ACC112 (cell line): ENCODE data around the gene CHM.

Source experiments
- H2AFZ ChIP-seq: fragments of 200-600 bp; sonication (generic); one replicate; pipeline ENCODE4 v1.6.0; 2017; ENCODE audit warnings: antibody characterized with exemption, low read length; ENCODE audit not compliant: unreplicated experiment
- H3K27ac ChIP-seq: fragments of 200-600 bp; sonication (generic); 2 replicates; pipeline ENCODE4 v1.5.1; 2014; ENCODE audit warnings: low read depth, mild to moderate bottlenecking, antibody characterized with exemption, low read length, moderate library complexity
- H3K27me3 ChIP-seq: fragments of 200-600 bp; sonication (generic); 2 replicates; pipeline ENCODE4 v1.6.1; 2014; ENCODE audit warnings: mild to moderate bottlenecking, antibody characterized with exemption, low read length, moderate library complexity, mixed read lengths; ENCODE audit not compliant: insufficient read depth
- H3K36me3 ChIP-seq: fragments of 200-600 bp; sonication (generic); 2 replicates; pipeline ENCODE4 v1.6.1; 2016; ENCODE audit warnings: mild to moderate bottlenecking, antibody characterized with exemption, low read length, moderate library complexity, mixed read lengths; ENCODE audit not compliant: insufficient read depth
- H3K4me1 ChIP-seq: fragments of 200-600 bp; sonication (generic); one replicate; pipeline ENCODE4 v1.6.1; 2016; ENCODE audit warnings: low read length, mixed read lengths; ENCODE audit not compliant: insufficient read depth, unreplicated experiment, control insufficient read depth
- H3K4me3 ChIP-seq: fragments of 200-600 bp; sonication (generic); 2 replicates; pipeline ENCODE4 v1.5.1; 2014; ENCODE audit warnings: mild to moderate bottlenecking, low read depth, low read length
- H3K79me2 ChIP-seq: fragments of 200-600 bp; sonication (generic); one replicate; pipeline ENCODE4 v1.6.0; 2016; ENCODE audit warnings: low read length; ENCODE audit not compliant: control insufficient read depth, unreplicated experiment, insufficient read depth

Gene CHM

GRCh38 chrX:86047174-86047935, at the start of gene CHM:
CHM (minus strand) TSS chrX:86047558; CDS start chrX:86047532, 26 bp downstream.
- Histone ChIP-seq H3K27me3 (no peaks in the 10 kb centered on the region), H3K27ac (peak within 1 kb of the TSS; percentile 99), H2AFZ (peak within 1 kb of the TSS; percentile 93), H3K79me2 (peaks cover 47% of the 10 kb centered on the region), H3K4me3 (peak within 1 kb of the TSS; percentile 97), H3K36me3 (0 out of 2 replicates have a peak, but pooled peaks cover 2% of the 10 kb centered on the region), H3K4me1 (peaks cover 4% of the 10 kb centered on the region)

- Histone ChIP-seq H3K27me3 (no peaks in the 10 kb centered on the region), H3K27ac (no peak overlapping the region), H3K79me2 (no peaks in the 10 kb centered on the region), H3K4me1 (no peaks in the 10 kb centered on the region), H3K36me3 (no peaks in the 10 kb centered on the region), H2AFZ (no peak overlapping the region), H3K4me3 (no peak overlapping the region)
These were observed 31.3 kb upstream of the CHM start for GRCh38 chrX:86078650-86079049.

- H3K79me2 ChIP-seq: no peaks in the 10 kb centered on the region
- H3K4me3 ChIP-seq: no peak overlapping the region
- H3K4me1 ChIP-seq: no peaks in the 10 kb centered on the region
- H2AFZ ChIP-seq: no peak overlapping the region
- no peak overlapping the region for H3K27ac ChIP-seq
- H3K36me3 ChIP-seq: no peaks in the 10 kb centered on the region
- no peaks in the 10 kb centered on the region; the same call in 1 of the 2 replicates for H3K27me3 ChIP-seq
These were observed 19.6 kb upstream of the CHM start for GRCh38 chrX:86066998-86067397.

- no peak overlapping the region for H2AFZ ChIP-seq
- H3K4me1 ChIP-seq: no peaks in the 10 kb centered on the region
- H3K4me3 ChIP-seq: no peak overlapping the region
- no peaks in the 10 kb centered on the region for H3K36me3 ChIP-seq
- no peak overlapping the region for H3K27ac ChIP-seq
- H3K27me3 ChIP-seq: no peaks in the 10 kb centered on the region; the same call in 1 of the 2 replicates
- H3K79me2 ChIP-seq: no peaks in the 10 kb centered on the region
These were observed 14.0 kb upstream of the CHM start for GRCh38 chrX:86061407-86061806.

- Histone ChIP-seq H3K36me3 (no peaks in the 10 kb centered on the region), H3K27me3 (no peaks in the 10 kb centered on the region), H2AFZ (no peak overlapping the region), H3K4me3 (no peak overlapping the region), H3K27ac (no peak overlapping the region), H3K79me2 (peaks cover 4% of the 10 kb centered on the region), H3K4me1 (no peaks in the 10 kb centered on the region)
These were observed 4.4 kb upstream of the CHM start for GRCh38 chrX:86051741-86052140.

- Histone ChIP-seq H2AFZ (peak overlapping the region; percentile 93), H3K4me3 (peak overlapping the region; percentile 97), H3K79me2 (peaks cover 42% of the 10 kb centered on the region), H3K36me3 (0 out of 2 replicates have a peak, but pooled peaks cover 2% of the 10 kb centered on the region), H3K4me1 (peaks cover 4% of the 10 kb centered on the region), H3K27me3 (no peaks in the 10 kb centered on the region), H3K27ac (peak overlapping the region; percentile 99)
These were observed 550 bp upstream of the CHM start for GRCh38 chrX:86047936-86048280.

- Histone ChIP-seq H3K79me2 (peaks cover 71% of the 10 kb centered on the region), H3K4me1 (peaks cover 4% of the 10 kb centered on the region), H3K27me3 (no peaks in the 10 kb centered on the region), H3K4me3 (no peak overlapping the region), H3K27ac (no peak overlapping the region), H2AFZ (no peak overlapping the region), H3K36me3 (0 out of 2 replicates have a peak, but pooled peaks cover 2% of the 10 kb centered on the region)
These were observed 3.1 kb downstream of the CHM start for GRCh38 chrX:86044216-86044615.

GRCh38 chrX:86039625-86040568, 7.5 kb downstream of the CHM start:
- Histone ChIP-seq H3K27ac (no peak overlapping the region), H3K4me1 (peaks cover 16% of the 10 kb centered on the region), H3K36me3 (no peaks in the 10 kb centered on the region), H3K27me3 (no peaks in the 10 kb centered on the region), H3K4me3 (no peak overlapping the region), H2AFZ (no peak overlapping the region), H3K79me2 (peaks cover 75% of the 10 kb centered on the region)

GRCh38 chrX:86033385-86033784, 14.0 kb downstream of the CHM start:
- Histone ChIP-seq H3K27ac (no peak overlapping the region), H3K4me1 (peaks cover 21% of the 10 kb centered on the region), H3K4me3 (no peak overlapping the region), H2AFZ (no peak overlapping the region), H3K27me3 (no peaks in the 10 kb centered on the region), H3K36me3 (no peaks in the 10 kb centered on the region), H3K79me2 (peaks cover 68% of the 10 kb centered on the region)

GRCh38 chrX:86028681-86029080, 18.7 kb downstream of the CHM start:
- H3K27ac ChIP-seq: no peak overlapping the region
- peaks cover 44% of the 10 kb centered on the region for H3K79me2 ChIP-seq
- no peaks in the 10 kb centered on the region for H3K27me3 ChIP-seq
- no peak overlapping the region for H2AFZ ChIP-seq
- H3K4me3 ChIP-seq: no peak overlapping the region
- H3K4me1 ChIP-seq: peaks cover 20% of the 10 kb centered on the region
- H3K36me3 ChIP-seq: no peaks in the 10 kb centered on the region
